SK-N-SH (cell line): ENCODE data around the gene ATXN10. TPM values are rescaled to one million over a fixed set of nuclear protein-coding genes. Genes with fewer than 3 reads are reported as not detected.

Experiments
- CTCF ChIA-PET: fragments of 300-600, 350-600 bp; formaldehyde crosslinking; extraction: SDS; loops from one replicate; lab custom pipeline; 2021; lab: Yijun Ruan, JAX
- POLR2A ChIA-PET: fragments of 350-600 bp; sonication (Branson Sonifier 250); formaldehyde crosslinking; extraction: SDS; loops from one replicate; lab custom pipeline; 2020; ENCODE audit warnings: antibody characterized with exemption, inconsistent platforms; lab: Yijun Ruan, JAX
- DNase-seq: peaks from one replicate; pipeline ENCODE4 v3.0.0; 2012
- H2AFZ ChIP-seq: fragments of 200-600 bp; sonication (generic); 2 replicates; pipeline ENCODE4 v1.8.1; 2016; ENCODE audit warnings: antibody characterized with exemption, mild to moderate bottlenecking, low read depth
- H3F3A ChIP-seq: fragments of 200-600 bp; sonication (generic); replicated peaks from 2 replicates; pipeline ENCODE3; 2016; ENCODE audit warnings: antibody characterized with exemption, mild to moderate bottlenecking; ENCODE audit not compliant: insufficient read depth
- H3K27ac ChIP-seq, 2 experiments: fragments of 200-500 bp in 1 of 2; fragments of 200-600 bp in 1 of 2; sonication (Bioruptor generic) in 1 of 2; sonication (generic), shearing (Covaris generic) in 1 of 2; 2 replicates each; pipeline versions ENCODE4 v1.5.1 to v1.6.1; 2014 to 2016; ENCODE audit warnings: low read depth in 2 of 2, inconsistent platforms in 1 of 2, low read length in 1 of 2, mild to moderate bottlenecking in 1 of 2, mixed read lengths in 1 of 2
- H3K27me3 ChIP-seq: fragments of 200-600 bp; sonication (generic), shearing (Covaris generic); 2 replicates; pipeline ENCODE4 v1.6.1; 2016; ENCODE audit warnings: mixed run types; ENCODE audit not compliant: insufficient read depth
- H3K36me3 ChIP-seq, 2 experiments: fragments of 200-500 bp in 1 of 2; fragments of 200-600 bp in 1 of 2; sonication (Bioruptor generic) in 1 of 2; sonication (generic) in 1 of 2; replicated peaks in 1 of 2; 2 replicates each; pipeline versions ENCODE3 to v1.5.1; 2014 to 2016; ENCODE audit warnings: low read length in 1 of 2, mild to moderate bottlenecking in 1 of 2; ENCODE audit not compliant: insufficient read depth in 2 of 2, control insufficient read depth in 1 of 2
- H3K4me1 ChIP-seq, 2 experiments: fragments of 200-500 bp in 1 of 2; fragments of 200-600 bp in 1 of 2; sonication (Bioruptor generic) in 1 of 2; sonication (generic), shearing (Covaris generic) in 1 of 2; 2 replicates each; pipeline versions ENCODE4 v1.5.1 to v1.6.1; 2014 to 2016; ENCODE audit warnings: low read depth in 1 of 2, low read length in 1 of 2, mixed run types in 1 of 2; ENCODE audit not compliant: insufficient read depth in 2 of 2, control insufficient read depth in 1 of 2
- H3K4me2 ChIP-seq: fragments of 200-600 bp; sonication (generic), shearing (Covaris generic); 2 replicates; pipeline ENCODE4 v1.6.1; 2017; ENCODE audit warnings: mixed run types
- H3K4me3 ChIP-seq, 2 experiments: fragments of 200-500 bp in 1 of 2; fragments of 200-600 bp in 1 of 2; sonication (Bioruptor generic) in 1 of 2; sonication (generic), shearing (Covaris generic) in 1 of 2; 2 replicates each; pipeline versions ENCODE4 v1.5.1 to v1.8.1; 2014 to 2016; ENCODE audit warnings: low read depth in 2 of 2, inconsistent platforms in 1 of 2, low read length in 1 of 2, mild to moderate bottlenecking in 1 of 2, mixed read lengths in 1 of 2, moderate library complexity in 1 of 2
- H3K79me2 ChIP-seq: fragments of 200-600 bp; sonication (generic); 2 replicates; pipeline ENCODE4 v1.8.1; 2017; ENCODE audit warnings: mild to moderate bottlenecking; ENCODE audit not compliant: insufficient read depth
- H3K9ac ChIP-seq: fragments of 200-600 bp; sonication (generic); 2 replicates; pipeline ENCODE4 v1.6.1; 2017; ENCODE audit warnings: mixed run types
- H3K9me2 ChIP-seq: fragments of 200-600 bp; sonication (generic); 2 replicates; pipeline ENCODE4 v1.6.1; 2017; ENCODE audit warnings: mixed run types
- H3K9me3 ChIP-seq: fragments of 200-600 bp; sonication (generic); 2 replicates; pipeline ENCODE4 v1.6.1; 2017; ENCODE audit warnings: mixed run types, mild to moderate bottlenecking, moderate library complexity
- H4K20me1 ChIP-seq: fragments of 200-600 bp; sonication (generic); 2 replicates; pipeline ENCODE4 v1.6.1; 2017; ENCODE audit warnings: mild to moderate bottlenecking, mixed run types; ENCODE audit not compliant: insufficient read depth
- CHD2 ChIP-seq: fragments of 150-350 bp; IDR thresholded peaks from 2 replicates; pipeline ENCODE4 v1.6.1; 2018; ENCODE audit warnings: low read length; ENCODE audit not compliant: partially characterized antibody
- CTCF ChIP-seq: fragments of 200-600 bp; sonication (generic); IDR thresholded peaks from 2 replicates; pipeline ENCODE4 v1.6.1; 2017; ENCODE audit warnings: antibody characterized with exemption, mild to moderate bottlenecking, moderate library complexity
- EZH2phosphoT487 ChIP-seq: fragments of 200-600 bp; sonication (generic); IDR thresholded peaks from 2 replicates; pipeline ENCODE4 v1.6.1; 2017; ENCODE audit warnings: low read depth, mixed run types, mild to moderate bottlenecking, antibody characterized with exemption, moderate library complexity, borderline replicate concordance
- FOSL2 ChIP-seq: IDR thresholded peaks from 2 replicates; pipeline ENCODE4 v1.4.0; 2012; ENCODE audit warnings: low read depth, mild to moderate bottlenecking, moderate library complexity, borderline replicate concordance
- FOXJ3 ChIP-seq: sonication (generic); formaldehyde crosslinking; IDR thresholded peaks from 2 replicates; pipeline ENCODE4 v1.5.1; 2020; ENCODE audit warnings: mild to moderate bottlenecking, missing genetic modification reagents
- JUND ChIP-seq: IDR thresholded peaks from 2 replicates; pipeline ENCODE4 v1.4.0; 2012
- MAX ChIP-seq: IDR thresholded peaks from 2 replicates; pipeline ENCODE4 v1.4.0; 2012; ENCODE audit warnings: low read depth
- NFIC ChIP-seq: IDR thresholded peaks from 2 replicates; pipeline ENCODE4 v1.4.0; 2012; ENCODE audit warnings: borderline replicate concordance
- NRF1 ChIP-seq: IDR thresholded peaks from 2 replicates; pipeline ENCODE4 v1.6.1; 2012; ENCODE audit warnings: low read depth, mild to moderate bottlenecking, low read length
- RAD21 ChIP-seq: IDR thresholded peaks from 2 replicates; pipeline ENCODE4 v1.6.1; 2012; ENCODE audit warnings: mild to moderate bottlenecking, low read length
- RCOR1 ChIP-seq: fragments of 150-350 bp; IDR thresholded peaks from 2 replicates; pipeline ENCODE4 v1.6.1; 2017; ENCODE audit warnings: antibody characterized with exemption, low read length
- REST ChIP-seq: IDR thresholded peaks from 2 replicates; pipeline ENCODE4 v1.6.1; 2012; ENCODE audit warnings: mild to moderate bottlenecking, low read depth, low read length, moderate library complexity
- RFX5 ChIP-seq: IDR thresholded peaks from 2 replicates; pipeline ENCODE4 v1.6.1; 2012; ENCODE audit warnings: mild to moderate bottlenecking, improper control_type of control experiment, low read length
- RXRA ChIP-seq: IDR thresholded peaks from 2 replicates; pipeline ENCODE4 v1.4.0; 2012; ENCODE audit warnings: low read depth, mild to moderate bottlenecking, borderline replicate concordance
- SIN3A ChIP-seq: IDR thresholded peaks from 2 replicates; pipeline ENCODE4 v1.6.1; 2012; ENCODE audit warnings: low read depth, mild to moderate bottlenecking, low read length, moderate library complexity, borderline replicate concordance
- TAF1 ChIP-seq: IDR thresholded peaks from 2 replicates; pipeline ENCODE4 v1.6.1; 2012; ENCODE audit warnings: low read depth, mild to moderate bottlenecking, low read length, moderate library complexity, borderline replicate concordance
- TEAD4 ChIP-seq: IDR thresholded peaks from 2 replicates; pipeline ENCODE4 v1.4.0; 2012; ENCODE audit warnings: mild to moderate bottlenecking, borderline replicate concordance; ENCODE audit not compliant: insufficient read depth
- ZBTB33 ChIP-seq: IDR thresholded peaks from 2 replicates; pipeline ENCODE4 v1.4.0; 2012; ENCODE audit warnings: low read depth, borderline replicate concordance
- WGBS: methylation state at CpG from one replicate; pipeline ENCODE4 v1.1.6; 2017; ENCODE audit warnings: low lambda C conversion rate; 5-methylcytosine and 5-hydroxymethylcytosine counted together
- polyA plus RNA-seq, 3 experiments: library from polyadenylated mRNA; depleted of rRNA; stranded (reverse); fragments of >200 nt; gene quantifications; 2 replicates each; pipeline ENCODE4 v1.2.3, GENCODE V29; 2012

ATXN10 gene
- polyA plus RNA-seq, 1 of the 3 experiments (the other 2 are of a cell fraction): 202 TPM

GRCh38 chr22:45757936-45758335, 86.3 kb downstream of the ATXN10 start:
- H3K79me2 ChIP-seq: peaks cover 61% of the 10 kb centered on the region
- no peak overlapping the region for H3K4me3 ChIP-seq

More at GRCh38 chr22:45757936-45758335, 86.3 kb downstream of the ATXN10 start:
- Histone ChIP-seq H3K9ac (no peak overlapping the region), H4K20me1 (peaks cover 22% of the 10 kb centered on the region), H3K4me2 (no peak overlapping the region), H3K36me3 (peaks cover 19 to 44% of the 10 kb centered on the region in 2 experiments), H3K4me1 (peaks cover 0 to 13% of the 10 kb centered on the region in 2 experiments; a peak in 1 of 4 replicates), H3K9me3 (no peaks in the 10 kb centered on the region), H3K27ac (no peak overlapping the region), H3F3A (no peaks in the 10 kb centered on the region), H3K27me3 (no peaks in the 10 kb centered on the region), H2AFZ (no peak overlapping the region), H3K9me2 (no peaks in the 10 kb centered on the region)
- 95% methylated on average over 8 of the region's 11 CpGs for WGBS
- TF ChIP-seq ZBTB33 (no peak), NFIC (no peak), CTCF (no peak), EZH2phosphoT487 (no peak), TEAD4 (no peak), REST (no peak), TAF1 (no peak), SIN3A (no peak), RCOR1 (no peak), NRF1 (no peak), RFX5 (no peak), FOXJ3 (no peak), CHD2 (no peak), MAX (no peak), JUND (no peak), FOSL2 (no peak), RAD21 (no peak), RXRA (no peak)
- no peak for DNase-seq
- ChIA-PET CTCF (interaction anchor here (1.0 to 1.3 kb wide), 3 partner anchors 19 to 106 kb away, joined by 3 to 4 read pairs (median 4); no protein-coding TSS in a partner anchor), POLR2A (no interaction called here)
